ENCODE measurements around the gene PTP4A2. TPM values are rescaled to one million over a fixed set of nuclear protein-coding genes. Genes with fewer than 3 reads are reported as not detected.

PTP4A2 gene
- total and polyA plus RNA-seq, 2 donors (not counting 3 experiments of a cell fraction or from before 2014, with no cell fraction given): 74.1 to 184 TPM

GRCh38 chr1:31911994-31912780, 26.0 kb downstream of the PTP4A2 start:
- ChIA-PET POLR2A (no interaction called here), CTCF (interaction anchor here (0.8 to 3.2 kb wide), 3 partner anchors 10 to 97 kb away, joined by 3 to 20 read pairs (median 3); partner anchors contain the start of gene SPOCD1)
- DNase-seq (ENCODE audit: low read depth, low spot score) (no peak), FAIRE-seq (no peak)
- intact Hi-C loops (cut with micrococcal nuclease) (no loop called here), dilution Hi-C loops (cut with MboI; ENCODE audit: extremely low pct_ligation_motif_present, low sequenced_read_pairs) (no loop called here)
- no peaks in the 10 kb centered on the region for H3K4me1 ChIP-seq (ENCODE audit: control insufficient read depth, extremely low read depth, insufficient read depth, low read length)
- H3K36me3 ChIP-seq (ENCODE audit: control insufficient read depth in 2 of 2, extremely low read depth in 1 of 2, insufficient read depth in 2 of 2, low read length in 2 of 2): peaks cover 16 to 31% of the 10 kb centered on the region in 2 experiments
- H3K79me2 ChIP-seq (ENCODE audit: control insufficient read depth, insufficient read depth, low read length): peaks cover 57% of the 10 kb centered on the region
- no peaks in the 10 kb centered on the region for H3K9me1 ChIP-seq (replicated peaks; ENCODE audit: control insufficient read depth, extremely low read depth, insufficient read depth, low read length)
- peaks cover 4% of the 10 kb centered on the region for H4K20me1 ChIP-seq (replicated peaks; ENCODE audit: control insufficient read depth, extremely low read depth, insufficient read depth, low read length)
- H3K9me3 ChIP-seq (replicated peaks; ENCODE audit: control insufficient read depth, insufficient read depth, low read length): no peaks in the 10 kb centered on the region
- no peak for TF ChIP-seq FOS (IDR thresholded peaks at IDR 0.05; ENCODE audit: borderline replicate concordance, insufficient read depth, low read length)
- no peak for TF ChIP-seq EZH2 (IDR thresholded peaks at IDR 0.05; ENCODE audit: borderline replicate concordance, low read depth, low read length, severe bottlenecking)
- TF ChIP-seq, protein P1, sequence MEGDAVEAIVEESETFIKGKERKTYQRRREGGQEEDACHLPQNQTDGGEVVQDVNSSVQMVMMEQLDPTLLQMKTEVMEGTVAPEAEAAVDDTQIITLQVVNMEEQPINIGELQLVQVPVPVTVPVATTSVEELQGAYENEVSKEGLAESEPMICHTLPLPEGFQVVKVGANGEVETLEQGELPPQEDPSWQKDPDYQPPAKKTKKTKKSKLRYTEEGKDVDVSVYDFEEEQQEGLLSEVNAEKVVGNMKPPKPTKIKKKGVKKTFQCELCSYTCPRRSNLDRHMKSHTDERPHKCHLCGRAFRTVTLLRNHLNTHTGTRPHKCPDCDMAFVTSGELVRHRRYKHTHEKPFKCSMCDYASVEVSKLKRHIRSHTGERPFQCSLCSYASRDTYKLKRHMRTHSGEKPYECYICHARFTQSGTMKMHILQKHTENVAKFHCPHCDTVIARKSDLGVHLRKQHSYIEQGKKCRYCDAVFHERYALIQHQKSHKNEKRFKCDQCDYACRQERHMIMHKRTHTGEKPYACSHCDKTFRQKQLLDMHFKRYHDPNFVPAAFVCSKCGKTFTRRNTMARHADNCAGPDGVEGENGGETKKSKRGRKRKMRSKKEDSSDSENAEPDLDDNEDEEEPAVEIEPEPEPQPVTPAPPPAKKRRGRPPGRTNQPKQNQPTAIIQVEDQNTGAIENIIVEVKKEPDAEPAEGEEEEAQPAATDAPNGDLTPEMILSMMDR (IDR thresholded peaks at IDR 0.05; ENCODE audit: extremely low read depth in 1 of 2, insufficient read depth in 1 of 2, low read depth in 1 of 2, low read length in 2 of 2): no peak
- no peak for TF ChIP-seq JUN (IDR thresholded peaks at IDR 0.05; ENCODE audit: borderline replicate concordance, insufficient read depth, insufficient read length, low read depth)
- no peak for TF ChIP-seq POLR2AphosphoS5 (IDR thresholded peaks at IDR 0.05; ENCODE audit: insufficient read depth, low read depth, low read length)
- no peak for TF ChIP-seq GATA2 (IDR thresholded peaks at IDR 0.05; ENCODE audit: insufficient read depth, insufficient read length, low read depth, low read length)
- no peak for TF ChIP-seq MAX (IDR thresholded peaks at IDR 0.05; ENCODE audit: insufficient read depth, insufficient read length)
- TF ChIP-seq POLR2A (IDR thresholded peaks at IDR 0.05; ENCODE audit: low read depth, low read length): no peak
- no peak for TF ChIP-seq MYC (IDR thresholded peaks at IDR 0.05; ENCODE audit: low read depth, low read length)
- H3K4me2 ChIP-seq (ENCODE audit: insufficient read depth, low read length): no peak overlapping the region
- H2AFZ ChIP-seq (ENCODE audit: low read depth, low read length): no peak overlapping the region
- H3K27me3 ChIP-seq (ENCODE audit: control insufficient read depth in 2 of 2, insufficient read depth in 2 of 2, low read length in 2 of 2): no peaks in the 10 kb centered on the region
- H3K9ac ChIP-seq (replicated peaks; ENCODE audit: extremely low read depth, insufficient read depth, low read length): no peak overlapping the region
- H3K4me3 ChIP-seq (replicated peaks in 1 of 3; ENCODE audit: insufficient read depth in 1 of 3, low read depth in 1 of 3, low read length in 3 of 3): no peak overlapping the region
- H3K27ac ChIP-seq (ENCODE audit: insufficient read depth, low read depth, low read length): no peak overlapping the region
- no TSS peak for BruUV-seq (replicated peaks)
